Stimulated activated naive CD4-positive, alpha-beta T cell (primary cell): ENCODE measurements around the gene CLPTM1L.
A peak's percentile ranks its signal among the peaks of the same experiment; 100 is the strongest.
"Not testable (repeated sequence)": the region's sequence is repeated elsewhere in the genome, so short reads cannot be mapped to it uniquely, and the experiment has no call there.

ENCODE experiments used
- DNase-seq, 6 experiments: peaks; one replicate each; lab custom pipeline; 2025; lab: John Stamatoyannopoulos, UW

Gene CLPTM1L

DNA sequence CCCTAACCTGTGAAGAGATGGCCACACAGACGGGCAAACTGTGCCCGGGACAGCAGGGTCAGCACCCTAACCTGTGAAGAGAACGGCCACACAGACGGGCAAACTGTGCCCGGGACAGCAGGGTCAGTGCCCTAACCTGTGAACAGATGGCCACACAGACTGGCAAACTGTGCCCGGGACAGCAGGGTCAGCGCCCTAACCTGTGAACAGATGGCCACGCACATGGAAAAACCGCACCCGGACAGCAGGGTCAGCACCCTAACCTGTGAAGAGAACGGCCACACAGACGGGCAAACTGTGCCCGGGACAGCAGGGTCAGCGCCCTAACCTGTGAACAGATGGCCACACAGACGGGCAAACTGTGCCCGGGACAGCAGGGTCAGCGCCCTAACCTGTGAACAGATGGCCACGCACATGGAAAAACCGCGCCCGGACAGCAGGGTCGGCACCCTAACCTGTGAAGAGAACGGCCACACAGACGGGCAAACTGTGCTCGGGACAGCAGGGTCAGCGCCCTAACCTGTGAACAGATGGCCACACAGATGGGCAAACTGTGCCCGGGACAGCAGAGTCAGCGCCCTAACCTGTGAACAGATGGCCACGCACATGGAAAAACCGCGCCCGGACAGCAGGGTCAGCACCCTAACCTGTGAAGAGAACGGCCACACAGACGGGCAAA lies 5.6 kb downstream of the CLPTM1L start:
- DNase-seq = not testable (repeated sequence)

DNA sequence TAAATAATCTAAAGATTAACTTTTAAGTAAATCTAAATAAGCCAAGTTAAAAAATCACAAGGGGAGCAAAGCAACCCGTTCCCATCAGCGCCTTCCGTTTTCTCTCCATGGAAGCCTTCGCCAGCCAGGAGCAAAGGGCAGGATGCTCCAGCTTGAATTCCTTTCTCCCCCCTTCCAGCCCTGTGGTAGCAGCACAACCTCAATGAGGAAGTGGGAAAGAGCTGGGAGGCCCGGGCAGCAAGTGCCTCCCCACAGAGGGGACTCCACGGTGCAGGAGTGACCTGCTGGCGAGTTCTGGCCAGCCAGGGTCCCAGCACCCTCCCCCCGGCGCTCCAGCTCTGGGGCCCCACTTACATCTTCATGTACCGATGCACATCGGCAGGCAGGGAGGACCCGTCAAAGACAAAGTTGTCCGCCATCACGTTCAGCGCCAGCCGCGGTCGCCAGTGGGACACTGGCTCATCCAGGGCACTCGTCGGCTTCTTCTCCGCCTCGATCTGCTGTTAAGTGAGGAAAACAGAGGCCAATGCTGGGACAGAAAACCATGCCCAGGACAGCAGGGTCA lies 6.3 kb downstream of the CLPTM1L start:
- no peak for DNase-seq

DNA sequence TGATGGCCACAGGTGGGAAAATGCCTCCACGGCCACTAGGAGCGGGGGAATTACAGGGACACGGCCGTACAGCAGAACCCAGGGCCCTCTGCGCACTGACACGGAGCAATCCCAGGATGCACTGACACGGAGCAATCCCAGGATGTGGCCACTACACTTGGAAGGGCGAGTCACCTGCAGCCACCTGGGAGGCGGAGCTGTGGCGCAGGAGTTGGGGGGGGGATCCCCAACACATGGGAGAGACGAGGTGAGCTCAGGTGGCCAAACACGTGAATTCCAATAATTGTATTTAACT lies 6.8 kb downstream of the CLPTM1L start:
- no peak for DNase-seq

- DNase-seq = no peak
Measured at GRCh38 chr5:1337489-1338195, 7.3 kb downstream of the CLPTM1L start.

DNA sequence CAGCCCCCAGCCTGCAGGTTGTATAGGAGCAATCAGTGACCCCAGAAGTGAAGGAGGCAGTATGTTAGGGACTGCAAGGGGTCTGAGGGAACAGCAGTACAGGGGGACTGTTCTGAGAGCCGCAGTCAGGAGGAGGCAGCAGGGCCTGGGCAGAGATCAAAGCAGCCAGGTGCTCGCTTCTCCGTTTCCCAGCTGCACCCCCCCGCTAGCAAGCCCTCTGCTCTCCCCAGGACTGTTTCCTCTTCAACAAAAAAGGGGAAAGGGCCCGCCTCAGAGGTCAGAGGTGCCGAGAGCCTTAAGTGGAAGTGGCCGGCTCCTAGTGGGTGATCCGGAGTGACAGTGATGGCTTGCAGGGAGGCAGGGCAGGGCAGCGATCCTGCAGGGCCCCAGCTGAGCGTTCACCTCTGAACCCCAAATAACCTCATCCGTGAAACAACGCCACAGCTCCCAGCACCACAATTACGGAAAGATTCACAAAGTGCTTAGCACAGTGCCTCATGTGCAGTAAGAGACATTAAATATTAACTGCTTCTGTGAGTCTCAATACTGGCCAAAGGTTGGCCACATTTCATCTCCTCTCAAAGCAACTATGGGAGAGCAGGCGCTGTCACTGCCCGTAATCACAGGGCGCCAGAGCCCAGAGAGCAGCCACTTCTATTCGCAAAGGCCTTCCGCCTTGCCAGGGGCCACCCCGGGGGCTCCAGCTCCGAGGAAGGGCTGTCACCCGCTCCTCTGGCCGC lies 8.0 kb downstream of the CLPTM1L start:
- no peak for DNase-seq

DNA sequence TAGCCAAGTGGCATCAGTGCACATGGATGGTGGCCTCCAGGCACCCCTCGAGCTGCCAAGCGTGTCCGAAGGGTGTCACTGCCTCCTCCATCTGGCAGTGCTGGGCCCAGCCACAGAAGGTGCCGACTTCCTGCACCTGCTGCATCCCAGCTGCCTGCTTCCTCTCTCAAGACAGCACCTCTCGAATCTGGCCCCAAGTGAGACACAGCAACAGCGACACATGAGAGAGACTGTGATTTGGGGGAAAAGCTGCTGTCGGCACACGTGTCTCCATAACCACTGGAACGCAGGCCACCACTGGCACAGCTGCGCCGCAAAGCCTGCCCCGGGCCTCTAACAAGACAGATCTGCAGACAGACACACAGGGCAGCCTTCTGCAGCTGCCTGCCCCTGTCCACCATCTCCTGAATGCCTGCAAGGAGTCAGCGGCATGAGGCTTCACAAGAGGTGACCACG lies 8.8 kb downstream of the CLPTM1L start:
- peak in 1 of 6 experiments; percentile 12 for DNase-seq

- no peak for DNase-seq
Measured at GRCh38 chr5:1335540-1336095, 9.3 kb downstream of the CLPTM1L start.

DNA sequence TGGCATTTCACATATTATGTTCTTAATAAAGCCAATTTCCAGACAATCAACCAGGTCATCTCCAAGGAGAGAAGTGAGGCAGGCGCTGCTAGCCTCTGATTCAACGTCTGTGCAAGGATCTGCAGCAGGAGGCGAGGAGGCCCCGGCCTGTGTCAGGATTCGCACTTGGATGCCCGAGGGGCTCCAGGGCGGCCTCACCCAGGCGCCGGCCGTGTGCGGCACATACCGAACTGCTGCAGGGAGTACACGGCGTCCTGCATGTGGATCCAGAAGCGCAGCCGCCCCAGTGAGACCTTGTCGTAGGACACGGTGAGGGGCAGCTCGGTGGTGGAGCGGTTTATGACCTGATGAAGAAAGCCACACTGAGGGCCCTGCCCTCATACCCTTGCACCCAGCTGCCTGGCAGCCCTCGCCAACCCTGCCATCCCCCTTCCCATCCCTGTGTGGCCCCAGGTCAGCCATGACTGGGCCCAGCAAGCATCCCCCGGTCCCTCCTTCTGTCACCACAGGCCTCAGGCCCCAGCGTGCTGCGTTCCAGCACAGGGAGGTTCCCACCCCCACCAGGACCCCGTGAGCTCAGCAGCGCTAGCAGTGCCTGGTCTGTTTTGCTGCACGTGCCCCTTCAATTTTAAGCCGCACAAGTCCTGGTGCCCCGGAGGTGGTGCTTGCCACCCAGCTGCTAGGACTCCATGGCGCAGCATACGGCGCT lies 9.9 kb downstream of the CLPTM1L start:
- no peak for DNase-seq

GRCh38 chr5:1333986-1334385 lies 10.9 kb downstream of the CLPTM1L start:
- DNase-seq = no peak

GRCh38 chr5:1333286-1333685 lies 11.6 kb downstream of the CLPTM1L start:
- DNase-seq = not testable (repeated sequence)

DNA sequence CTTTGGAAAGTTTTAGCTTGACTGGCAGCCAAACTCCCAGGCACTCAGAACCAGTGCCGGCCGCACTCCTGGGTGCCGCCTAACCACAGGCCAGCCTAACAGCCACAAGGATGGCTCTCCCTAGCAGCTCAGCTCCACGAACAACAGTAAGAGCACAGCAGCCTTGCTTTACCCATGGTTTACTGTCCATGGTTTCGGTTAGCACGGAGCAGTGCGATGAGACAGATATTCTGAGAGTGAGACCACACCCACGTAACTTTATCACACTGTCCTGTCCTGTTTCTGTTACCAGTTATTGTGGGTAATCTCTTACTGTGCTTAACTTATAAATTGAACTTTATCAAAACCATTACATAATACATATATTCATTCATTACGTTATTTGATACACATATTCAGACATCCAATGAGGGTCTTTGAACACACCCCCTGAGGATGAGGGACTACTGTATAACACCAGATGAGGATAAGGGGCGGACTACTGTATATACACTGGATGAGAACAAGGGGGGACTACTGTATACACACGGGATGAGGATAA lies 12.4 kb downstream of the CLPTM1L start:
- no peak for DNase-seq

- no peak for DNase-seq
Measured at GRCh38 chr5:1331861-1332405, 13.0 kb downstream of the CLPTM1L start.

- no peak for DNase-seq
Measured at GRCh38 chr5:1330847-1331831, 13.8 kb downstream of the CLPTM1L start.

GRCh38 chr5:1330146-1330846 lies 14.6 kb downstream of the CLPTM1L start:
- DNase-seq = no peak

DNA sequence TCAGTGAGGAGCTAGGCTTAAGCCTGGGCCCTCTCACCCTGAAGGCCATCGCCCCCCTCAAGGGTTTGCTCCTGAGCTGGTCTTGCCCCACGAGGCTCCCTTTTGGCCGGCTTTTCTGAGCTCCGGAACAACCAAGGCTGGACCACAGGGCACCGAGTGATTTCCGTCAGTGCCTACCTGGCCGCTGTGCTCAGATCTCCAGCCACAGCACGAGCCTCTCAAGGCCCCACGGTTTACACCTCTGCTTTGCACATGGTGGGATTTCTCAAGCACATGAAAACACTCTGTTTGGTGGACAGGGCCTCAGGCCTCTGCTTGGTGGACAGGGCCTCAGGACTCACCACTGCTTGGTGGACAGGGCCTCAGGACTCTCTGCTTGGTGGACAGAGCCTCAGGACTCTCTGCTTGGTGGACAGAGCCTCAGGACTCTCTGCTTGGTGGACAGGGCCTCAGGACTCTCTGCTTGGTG lies 15.8 kb downstream of the CLPTM1L start:
- no peak for DNase-seq

GRCh38 chr5:1328237-1329110 lies 16.4 kb downstream of the CLPTM1L start:
- DNase-seq = not testable (repeated sequence)

- DNase-seq = not testable (repeated sequence)
Measured at GRCh38 chr5:1326901-1327756, 17.8 kb downstream of the CLPTM1L start.
